ENCODE data around the gene OR6C3.
"Not testable (repeated sequence)": the region's sequence is repeated elsewhere in the genome, so short reads cannot be mapped to it uniquely, and the experiment has no call there.

OR6C3 gene

GRCh38 chr12:55330446-55330845 is at the start of gene OR6C3:
Gene OR6C3, plus strand, starts transcription at chr12:55330746. Its CDS starts 955 bp downstream, at chr12:55331701.
- DNase-seq (ENCODE audit: low read depth), result no peak

DNA sequence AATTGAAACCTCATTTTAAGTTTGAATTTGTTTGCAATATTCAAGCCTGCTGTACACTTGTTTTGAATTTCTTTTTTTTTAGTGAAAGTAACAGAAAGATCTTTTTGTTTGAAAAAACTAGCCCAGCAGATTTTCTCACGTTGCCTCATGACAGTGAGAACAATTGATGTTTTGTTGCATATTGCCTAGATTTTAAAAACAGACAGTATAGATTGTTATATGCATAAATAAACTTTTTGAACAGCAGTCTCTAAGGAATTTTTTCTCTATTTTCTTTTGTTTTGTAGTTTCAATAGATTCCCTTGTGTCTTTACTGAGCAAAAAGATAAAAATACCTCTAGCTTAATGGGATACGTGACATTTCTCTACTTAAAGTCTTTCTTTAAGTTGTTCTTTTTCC is 49.6 kb upstream of the OR6C3 start:
- DNase-seq (ENCODE audit: low read depth), result no peak

DNA sequence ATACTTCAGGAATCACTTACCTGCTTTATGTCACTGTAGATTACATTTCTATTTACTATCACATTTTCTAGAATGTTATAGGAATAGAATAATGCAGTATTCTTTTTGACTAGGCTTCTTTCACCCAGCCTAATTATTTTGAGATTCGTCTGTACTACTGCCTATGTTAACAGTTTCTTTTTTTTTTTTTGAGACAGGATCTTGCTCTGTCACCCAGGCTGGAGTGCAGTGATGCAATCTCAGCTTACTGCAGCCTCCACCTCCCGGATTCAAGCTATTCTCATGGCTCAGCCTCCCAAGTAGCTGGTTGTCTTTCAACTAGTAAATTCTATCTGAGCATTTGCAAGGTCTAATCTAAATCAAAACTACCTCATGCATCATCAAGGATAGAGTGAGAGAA is 40.5 kb upstream of the OR6C3 start:
- no peak for DNase-seq (ENCODE audit: low read depth)

GRCh38 chr12:55296469-55296868 is 34.1 kb upstream of the OR6C3 start, which contains the start of gene OR6C6:
Gene OR6C6, minus strand, starts transcription at chr12:55296569. Its CDS starts 1,337 bp downstream, at chr12:55295232.
- DNase-seq (ENCODE audit: low read depth), result no peak

DNA sequence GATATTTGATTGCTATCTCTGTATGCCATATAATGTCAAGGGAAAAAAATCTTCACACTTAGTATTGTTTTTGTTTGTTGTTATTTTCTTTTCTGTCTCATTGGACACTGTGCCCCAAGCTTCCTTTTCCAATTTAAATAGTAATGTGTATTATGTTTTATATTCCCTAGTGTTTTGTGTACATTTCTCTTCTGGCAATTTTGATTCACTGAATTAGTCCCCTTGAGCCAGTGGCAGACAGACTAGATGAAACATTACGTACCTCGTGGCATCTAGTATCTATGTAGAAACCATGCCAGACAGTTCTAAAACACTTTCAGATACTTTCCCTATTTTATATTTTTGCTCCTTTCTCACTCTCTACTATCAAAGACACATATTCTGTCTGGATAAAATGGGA is 16.5 kb upstream of the OR6C3 start, which contains the start of gene OR6C1:
Gene OR6C1 (plus strand): TSS at position 301 of the 400 bp plus-strand sequence. CDS start 6,257 bp downstream, outside the sequence.
- DNase-seq (ENCODE audit: low read depth), result no peak

- DNase-seq (ENCODE audit: low read depth), result no peak
Measured at GRCh38 chr12:55320201-55320600, 10.3 kb upstream of the OR6C3 start.

DNA sequence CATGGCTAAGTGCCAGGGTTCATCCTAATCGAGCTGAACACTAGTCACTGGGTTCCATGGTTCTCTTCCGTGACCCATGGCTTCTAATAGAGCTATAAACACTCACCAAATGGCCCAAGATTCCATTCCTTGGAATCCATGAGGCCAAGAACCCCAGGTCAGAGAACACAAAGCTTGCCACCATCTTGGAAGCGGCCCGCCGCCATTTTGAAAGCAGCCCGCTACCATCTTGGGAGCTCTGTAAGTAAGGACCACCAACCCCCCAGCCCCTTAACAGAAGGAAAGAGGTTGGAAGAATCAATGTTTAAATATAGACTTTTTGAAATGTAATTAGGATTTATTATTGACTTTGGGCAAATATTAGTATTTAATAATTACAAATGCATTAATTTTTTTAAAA is 4.7 kb upstream of the OR6C3 start:
- DNase-seq (ENCODE audit: low read depth), result not testable (repeated sequence)

DNA sequence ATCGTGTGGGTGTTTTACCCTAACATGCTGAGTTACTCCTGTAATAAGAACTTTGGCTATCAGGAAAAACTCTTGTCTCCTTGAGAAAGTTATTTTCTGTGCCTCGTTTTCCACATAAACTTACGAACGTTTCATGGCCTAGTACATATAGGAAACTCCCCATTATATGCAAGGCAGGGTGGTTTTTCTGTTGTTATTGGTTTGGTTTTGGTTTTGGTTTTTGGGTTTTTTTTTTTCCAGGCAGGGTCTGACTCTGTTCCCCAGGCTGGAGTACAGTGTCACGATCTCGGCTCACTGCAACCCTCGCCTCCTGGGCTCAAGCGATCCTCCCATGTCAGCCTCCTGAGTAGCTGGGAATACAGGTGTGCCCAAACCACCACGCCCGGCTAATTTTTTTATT is 5.5 kb downstream of the OR6C3 start:
- DNase-seq (ENCODE audit: low read depth), result no peak

DNA sequence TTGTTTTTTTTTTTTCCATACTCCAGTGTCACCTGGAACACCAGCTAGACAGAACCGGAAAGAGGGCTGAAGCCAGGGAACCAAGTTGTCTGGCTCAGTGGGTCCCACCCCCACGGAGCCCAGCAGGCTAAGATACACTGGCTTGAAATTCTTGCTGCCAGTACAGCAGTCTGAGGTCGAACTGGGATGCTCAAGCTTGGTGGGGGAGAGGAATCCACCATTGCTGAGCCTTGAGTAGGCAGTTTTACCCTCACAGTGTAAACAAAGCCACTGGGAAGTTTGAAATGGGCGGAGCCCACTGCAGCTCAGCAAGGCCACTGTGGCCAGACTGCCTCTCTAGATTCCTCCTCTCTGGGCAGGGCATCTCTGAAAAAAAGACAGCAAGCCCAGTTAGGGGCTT is 24.8 kb downstream of the OR6C3 start:
- not testable (repeated sequence) for DNase-seq (ENCODE audit: low read depth)

DNA sequence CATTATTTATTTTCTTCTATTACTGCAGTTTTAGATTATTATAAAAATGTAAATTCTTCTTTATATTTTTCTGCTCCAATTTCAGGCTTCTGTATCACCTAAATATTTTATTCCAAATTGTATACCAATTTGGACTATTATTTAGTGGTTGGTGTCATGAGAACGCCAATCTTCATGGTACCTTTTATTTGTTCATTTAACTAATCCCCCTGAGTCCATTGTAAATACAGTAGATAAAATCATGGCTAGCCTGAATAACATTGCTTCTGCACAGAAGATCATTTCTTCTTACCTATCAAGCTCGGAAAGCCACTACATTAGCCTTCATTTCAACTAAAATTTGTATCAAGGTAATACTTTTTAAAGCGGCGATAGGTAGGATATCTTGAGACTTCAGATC is 32.1 kb downstream of the OR6C3 start, which contains the start of gene OR6C75:
Gene OR6C75 (plus strand): TSS at position 301 of the 400 bp plus-strand sequence. CDS start 2,136 bp downstream, outside the sequence.
- no peak for DNase-seq (ENCODE audit: low read depth)

GRCh38 chr12:55365086-55365485 is 34.5 kb downstream of the OR6C3 start:
- DNase-seq (ENCODE audit: low read depth), result no peak

DNA sequence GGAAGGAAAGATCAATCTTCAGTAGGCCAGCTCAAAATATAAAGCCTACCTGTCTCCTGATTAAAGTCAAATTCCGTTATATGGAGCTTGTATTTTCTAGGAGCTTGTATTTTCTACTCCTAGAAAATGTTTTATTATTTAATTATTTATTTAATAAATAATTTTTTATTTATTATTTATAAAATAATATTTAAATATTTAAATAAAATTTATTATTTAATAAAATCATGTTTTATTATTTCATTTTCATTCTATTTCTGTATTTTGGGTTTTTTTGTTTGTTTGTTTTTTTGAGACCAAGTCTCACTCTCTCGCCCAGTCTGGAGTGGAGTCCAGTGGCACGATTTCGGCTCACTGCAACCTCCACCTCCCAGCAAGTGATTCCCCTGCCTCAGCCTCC is 42.0 kb downstream of the OR6C3 start:
- no peak for DNase-seq (ENCODE audit: low read depth)

Data from activated T-cell treated with anti-CD3 and anti-CD28 coated beads for 48 hours (primary cell).